H1 (cell line): ENCODE data around the gene PRKAR2A. TPM values are rescaled to one million over a fixed set of nuclear protein-coding genes. Genes with fewer than 3 reads are reported as not detected.

Source experiments
- CTCF ChIA-PET: fragments of 300-600 bp; sonication (Branson Sonifier 250); formaldehyde crosslinking; loops from one replicate; lab custom pipeline; 2021; ENCODE audit not compliant: partially characterized antibody; lab: Charles Lee
- POLR2A ChIA-PET: fragments of 300-600 bp; sonication (Branson Sonifier 250); formaldehyde crosslinking; loops from one replicate; lab custom pipeline; 2021; ENCODE audit warnings: inconsistent platforms; ENCODE audit not compliant: partially characterized antibody; lab: Charles Lee
- DNase-seq, 2 experiments: peaks; one replicate each; pipeline versions ENCODE4 v3.0.0 to v3.0.0-alpha.2; 2010 to 2022; ENCODE audit warnings: low spot score in 2 of 2, low read depth in 1 of 2, mixed read lengths in 1 of 2
- FAIRE-seq: peaks from 2 replicates; lab custom pipeline; 2011; peaks lifted over from hg19 to GRCh38; lab: Jason Lieb, UNC
- H2AFZ ChIP-seq: 2 replicates; pipeline ENCODE4 v1.8.1; 2012; ENCODE audit warnings: low read length, inconsistent platforms
- H2AK5ac ChIP-seq: 2 replicates; pipeline ENCODE4 v1.6.1; 2013; ENCODE audit warnings: low read depth, low read length
- H2BK120ac ChIP-seq: replicated peaks from 2 replicates; pipeline ENCODE3; 2013; ENCODE audit warnings: low read depth, low read length, inconsistent platforms
- H2BK12ac ChIP-seq: 2 replicates; pipeline ENCODE4 v1.6.1; 2013; ENCODE audit warnings: low read depth, low read length
- H2BK15ac ChIP-seq: 2 replicates; pipeline ENCODE4 v1.6.1; 2013; ENCODE audit warnings: low read length
- H2BK20ac ChIP-seq: 2 replicates; pipeline ENCODE4 v1.6.1; 2013; ENCODE audit warnings: low read length
- H2BK5ac ChIP-seq: 2 replicates; pipeline ENCODE4 v1.6.1; 2013; ENCODE audit warnings: low read depth, low read length
- H3K14ac ChIP-seq: 2 replicates; pipeline ENCODE4 v1.6.1; 2013; ENCODE audit warnings: inconsistent platforms; ENCODE audit not compliant: insufficient read length
- H3K18ac ChIP-seq: 2 replicates; pipeline ENCODE4 v1.6.1; 2013; ENCODE audit warnings: low read length; ENCODE audit errors: extremely low read depth
- H3K23ac ChIP-seq: 2 replicates; pipeline ENCODE4 v1.6.1; 2013; ENCODE audit warnings: inconsistent platforms; ENCODE audit not compliant: insufficient read length
- H3K23me2 ChIP-seq: 2 replicates; pipeline ENCODE4 v1.6.1; 2013; ENCODE audit warnings: low read depth, low read length
- H3K27ac ChIP-seq: 2 replicates; pipeline ENCODE4 v1.6.1; 2011; ENCODE audit warnings: low read depth, low read length, inconsistent platforms
- H3K27me3 ChIP-seq, 4 experiments: replicated peaks in 1 of 4; 1 replicate in 1 of 4; 2 replicates in 3 of 4; pipeline versions ENCODE4 v1.6.1 to v1.8.1; 2011 to 2013; ENCODE audit warnings: low read length in 3 of 4, mild to moderate bottlenecking in 3 of 4, inconsistent platforms in 2 of 4, mixed read lengths in 2 of 4, moderate library complexity in 1 of 4; ENCODE audit not compliant: control insufficient read depth in 3 of 4, insufficient read depth in 3 of 4; ENCODE audit errors: extremely low read depth in 1 of 4
- H3K36me3 ChIP-seq, 4 experiments: 2 replicates each; pipeline versions ENCODE4 v1.6.1 to v1.8.1; 2011 to 2013; ENCODE audit warnings: mild to moderate bottlenecking in 4 of 4, low read length in 3 of 4, moderate library complexity in 2 of 4, control low read depth in 1 of 4, inconsistent platforms in 1 of 4; ENCODE audit not compliant: insufficient read depth in 4 of 4, control insufficient read depth in 2 of 4
- H3K4ac ChIP-seq: replicated peaks from 2 replicates; pipeline ENCODE3; 2013; ENCODE audit warnings: low read length, low read depth, mixed read lengths, inconsistent platforms; ENCODE audit not compliant: insufficient read length
- H3K4me1 ChIP-seq, 4 experiments: replicated peaks in 1 of 4; 1 replicate in 1 of 4; 2 replicates in 3 of 4; pipeline versions ENCODE4 v1.6.1 to v1.8.1; 2011 to 2013; ENCODE audit warnings: low read length in 3 of 4, inconsistent platforms in 2 of 4, mixed read lengths in 1 of 4; ENCODE audit not compliant: insufficient read depth in 4 of 4, control insufficient read depth in 3 of 4
- H3K4me2 ChIP-seq, 2 experiments: 2 replicates each; pipeline versions ENCODE4 v1.6.1 to v1.8.1; 2011 to 2013; ENCODE audit warnings: low read depth in 2 of 2, low read length in 2 of 2, control low read depth in 1 of 2, inconsistent platforms in 1 of 2, mild to moderate bottlenecking in 1 of 2; ENCODE audit not compliant: insufficient read depth in 1 of 2
- H3K4me3 ChIP-seq, 4 experiments: fragments of 200-600, 300-600 bp in 1 of 4; sonication (generic), shearing (Covaris generic), sonication (Bioruptor Twin) in 1 of 4; 2 replicates each; pipeline versions ENCODE4 v1.5.1 to v1.8.1; 2011 to 2016; ENCODE audit warnings: low read length in 4 of 4, low read depth in 3 of 4, control low read depth in 2 of 4, inconsistent platforms in 2 of 4, mild to moderate bottlenecking in 2 of 4, mixed read lengths in 1 of 4, moderate library complexity in 1 of 4; ENCODE audit not compliant: insufficient read depth in 2 of 4; ENCODE audit errors: extremely low read depth in 1 of 4
- H3K56ac ChIP-seq: replicated peaks from 2 replicates; pipeline ENCODE3; 2013; ENCODE audit warnings: low read depth, mild to moderate bottlenecking, mixed read lengths, low read length, inconsistent platforms; ENCODE audit not compliant: insufficient read length
- H3K79me1 ChIP-seq: 2 replicates; pipeline ENCODE4 v1.6.1; 2013; ENCODE audit warnings: low read depth, low read length, control low read depth
- H3K79me2 ChIP-seq, 2 experiments: 2 replicates each; pipeline versions ENCODE4 v1.6.1 to v1.8.1; 2012 to 2013; ENCODE audit warnings: low read length in 2 of 2, mild to moderate bottlenecking in 2 of 2, inconsistent platforms in 1 of 2; ENCODE audit not compliant: insufficient read depth in 2 of 2, control insufficient read depth in 1 of 2
- H3K9ac ChIP-seq, 4 experiments: replicated peaks in 1 of 4; 1 replicate in 1 of 4; 2 replicates in 3 of 4; pipeline versions ENCODE4 v1.6.1 to v1.8.1; 2011 to 2013; ENCODE audit warnings: low read depth in 3 of 4, low read length in 3 of 4, control low read depth in 2 of 4, mild to moderate bottlenecking in 2 of 4, moderate library complexity in 2 of 4, inconsistent platforms in 1 of 4; ENCODE audit errors: extremely low read depth in 1 of 4
- H3K9me3 ChIP-seq, 2 experiments: 2 replicates each; pipeline versions ENCODE4 v1.6.1 to v1.8.1; 2012 to 2013; ENCODE audit warnings: mild to moderate bottlenecking in 2 of 2, moderate library complexity in 2 of 2, control low read depth in 1 of 2, inconsistent platforms in 1 of 2, low read depth in 1 of 2, low read length in 1 of 2, mixed read lengths in 1 of 2; ENCODE audit not compliant: insufficient read depth in 2 of 2
- H4K20me1 ChIP-seq, 2 experiments: replicated peaks in 1 of 2; 2 replicates each; pipeline versions ENCODE3 to v1.8.1; 2011 to 2013; ENCODE audit warnings: inconsistent platforms in 2 of 2, low read length in 2 of 2, mild to moderate bottlenecking in 1 of 2; ENCODE audit not compliant: insufficient read depth in 2 of 2, control insufficient read depth in 1 of 2
- H4K5ac ChIP-seq: 2 replicates; pipeline ENCODE4 v1.6.1; 2013; ENCODE audit warnings: low read length, low read depth, mixed read lengths, inconsistent platforms; ENCODE audit not compliant: insufficient read length
- H4K8ac ChIP-seq: 2 replicates; pipeline ENCODE4 v1.8.0; 2013; ENCODE audit warnings: mild to moderate bottlenecking, moderate library complexity, low read length, inconsistent platforms; ENCODE audit not compliant: insufficient read depth; ENCODE audit errors: extremely low read depth
- H4K91ac ChIP-seq: replicated peaks from 2 replicates; pipeline ENCODE3; 2013; ENCODE audit warnings: low read length, mixed read lengths, inconsistent platforms; ENCODE audit not compliant: insufficient read length
- BRCA1 ChIP-seq: IDR thresholded peaks from 2 replicates; pipeline ENCODE4 v1.6.1; 2012; ENCODE audit warnings: low read depth, low read length, improper control_type of control experiment
- CTBP2 ChIP-seq: IDR thresholded peaks from 2 replicates; pipeline ENCODE4 v1.7.0; 2011; ENCODE audit warnings: borderline replicate concordance, mild to moderate bottlenecking, moderate library complexity, mixed read lengths, low read length; ENCODE audit not compliant: insufficient read depth, insufficient read length
- EZH2 ChIP-seq: fragments of 200-600 bp; sonication (generic); IDR thresholded peaks from 2 replicates; pipeline ENCODE4 v1.7.1; 2012; ENCODE audit warnings: low read depth, mild to moderate bottlenecking, moderate library complexity, low read length, inconsistent platforms; ENCODE audit not compliant: severe bottlenecking
- KDM4A ChIP-seq: IDR thresholded peaks from one replicate; pipeline ENCODE4 v1.7.1; 2012; ENCODE audit warnings: low read depth, mild to moderate bottlenecking, moderate library complexity, low read length, inconsistent platforms; ENCODE audit not compliant: severe bottlenecking
- MAX ChIP-seq: IDR thresholded peaks from 2 replicates; pipeline ENCODE4 v1.6.1; 2012; ENCODE audit warnings: inconsistent platforms
- SIN3A ChIP-seq, 2 experiments: IDR thresholded peaks in 1 of 2; conservative IDR thresholded peaks in 1 of 2; 2 replicates each; pipeline ENCODE4 v1.6.1; 2011 to 2012; ENCODE audit warnings: low read length in 2 of 2, improper control_type of control experiment in 1 of 2, low read depth in 1 of 2, mild to moderate bottlenecking in 1 of 2
- SP2 ChIP-seq: IDR thresholded peaks from 2 replicates; pipeline ENCODE4 v1.6.1; 2012; ENCODE audit warnings: mild to moderate bottlenecking, low read length, inconsistent platforms
- SRF ChIP-seq: IDR thresholded peaks from 2 replicates; pipeline ENCODE4 v1.6.1; 2011; ENCODE audit warnings: mild to moderate bottlenecking, low read depth, low read length, moderate library complexity
- TEAD4 ChIP-seq: IDR thresholded peaks from 2 replicates; pipeline ENCODE4 v1.6.1; 2012; ENCODE audit warnings: low read depth, low read length, inconsistent platforms, mixed read lengths
- USF2 ChIP-seq: IDR thresholded peaks from 2 replicates; pipeline ENCODE4 v1.6.1; 2011; ENCODE audit warnings: low read length, improper control_type of control experiment
- YY1 ChIP-seq: IDR thresholded peaks from 2 replicates; pipeline ENCODE4 v1.6.1; 2011; ENCODE audit warnings: low read depth, mild to moderate bottlenecking, low read length
- polyA plus RNA-seq, 7 experiments: library from polyadenylated mRNA; depleted of rRNA in 3 of 7; stranded (reverse) in 5 of 7; unstranded in 2 of 7; fragments of >200 nt in 5 of 7; fragments of 200-250 nt in 2 of 7; gene quantifications; 1 replicate in 5 of 7; 2 replicates in 1 of 7; 4 replicates in 1 of 7; pipeline versions ENCODE4 v1.2.1 to v1.2.3, GENCODE V29; 2011 to 2013; ENCODE audit warnings: missing spikeins in 2 of 7, mixed read lengths in 2 of 7
- total RNA-seq: library from RNA; stranded (reverse); fragmentation: NEBNext Ultra II Directional; extraction: Animal tissue kit (Norgen Biotek cat#: 25700); gene quantifications from 2 replicates; pipeline ENCODE4 v1.2.1, GENCODE V29; 2021

PRKAR2A gene
- total and polyA plus RNA-seq, 2 of the 8 experiments (the other 6 are each of a cell fraction or from before 2014, with no cell fraction given), result 6.3 to 42.4 TPM

- Histone ChIP-seq H3K18ac (no peak overlapping the region), H3K4ac (no peak overlapping the region), H3K27ac (no peak overlapping the region; the same call in 1 of the 2 replicates), H2BK20ac (no peak overlapping the region), H3K4me3 (peak overlapping the region; percentile 94 to 100 (median 97); a peak in 5 of 8 replicates), H4K20me1 (peaks cover 10 to 16% of the 10 kb centered on the region in 2 experiments), H2BK15ac (no peak overlapping the region), H4K5ac (no peak overlapping the region), H3K56ac (no peak overlapping the region), H3K79me1 (peaks cover 2% of the 10 kb centered on the region; the same call in 1 of the 2 replicates), H2BK12ac (no peak overlapping the region), H2AFZ (no peak overlapping the region), H2AK5ac (no peak overlapping the region), H4K8ac (no peak overlapping the region), H3K14ac (no peak overlapping the region), H2BK120ac (no peak overlapping the region), H3K4me1 (peaks cover 0 to 11% (median 3%) of the 10 kb centered on the region in 4 experiments; a peak in 5 of 7 replicates), H3K23ac (no peak overlapping the region), H3K4me2 (peak overlapping the region; percentile 41 to 66), H3K36me3 (peaks cover 7 to 43% (median 25%) of the 10 kb centered on the region in 4 experiments), H3K9ac (0 out of 7 replicates have a peak overlapping the region, but pooled peaks of 2 of the 4 experiments have one; percentile 7 to 12), H3K9me3 (no peaks in the 10 kb centered on the region), H3K79me2 (peaks cover 54 to 66% of the 10 kb centered on the region in 2 experiments), H3K27me3 (no peaks in the 10 kb centered on the region), H2BK5ac (no peak overlapping the region), H3K23me2 (0 out of 2 replicates have a peak, but pooled peaks cover 2% of the 10 kb centered on the region), H4K91ac (no peak overlapping the region)
- FAIRE-seq (no peak), DNase-seq (no peak)
- CTCF ChIA-PET, result interaction anchor here (0.7 to 2.1 kb wide), 3 partner anchors 21 to 29 kb away, joined by 3 to 8 read pairs (median 3); no protein-coding TSS in a partner anchor
- POLR2A ChIA-PET, result interaction anchor here (0.8 to 13.3 kb wide), 13 partner anchors 9 to 378 kb away, joined by 3 to 187 read pairs (median 7); partner anchors contain the start of genes CELSR3 and NDUFAF3
- TF ChIP-seq MAX (no peak), EZH2 (no peak), BRCA1 (no peak), KDM4A (no peak), CTBP2 (no peak), SRF (no peak), SP2 (no peak), TEAD4 (no peak), YY1 (no peak), USF2 (no peak), SIN3A (conservative IDR thresholded peaks at IDR 0.05 in 1 of 2, IDR thresholded peaks at IDR 0.05 in 1 of 2; ENCODE audit: low read depth in 1 of 2, low read length in 2 of 2) (0 out of 4 replicates have a peak, but pooled peaks of 1 of the 2 experiments have one; percentile 16)
These were observed 132.4 kb downstream of the PRKAR2A start for GRCh38 chr3:48715174-48715800.
